Epithelial cell of proximal tubule (primary cell): Measurements from ENCODE around the gene RBM20. TPM values are rescaled to one million over a fixed set of nuclear protein-coding genes. Genes with fewer than 3 reads are reported as not detected.

Experiments used
- DNase-seq: peaks from one replicate; pipeline ENCODE4 v3.0.0-alpha.2; 2011; ENCODE audit warnings: low read depth
- H3K4me3 ChIP-seq: 2 replicates; pipeline ENCODE4 v1.5.1; 2011; ENCODE audit warnings: low read depth, mild to moderate bottlenecking, low read length
- total RNA-seq: library from RNA; depleted of rRNA; stranded (reverse); fragments of >200 nt; gene quantifications from 2 replicates; pipeline ENCODE4 v1.2.3, GENCODE V29; 2015
- TF ChIP-seq, protein P1 (sequence below): conservative IDR thresholded peaks from 2 replicates; pipeline ENCODE4 v1.5.1; 2012; ENCODE audit warnings: low read depth, mild to moderate bottlenecking, low read length

The RBM20 gene
- total RNA-seq, 1 donor from 2014 or later, result 0.46 TPM

DNA sequence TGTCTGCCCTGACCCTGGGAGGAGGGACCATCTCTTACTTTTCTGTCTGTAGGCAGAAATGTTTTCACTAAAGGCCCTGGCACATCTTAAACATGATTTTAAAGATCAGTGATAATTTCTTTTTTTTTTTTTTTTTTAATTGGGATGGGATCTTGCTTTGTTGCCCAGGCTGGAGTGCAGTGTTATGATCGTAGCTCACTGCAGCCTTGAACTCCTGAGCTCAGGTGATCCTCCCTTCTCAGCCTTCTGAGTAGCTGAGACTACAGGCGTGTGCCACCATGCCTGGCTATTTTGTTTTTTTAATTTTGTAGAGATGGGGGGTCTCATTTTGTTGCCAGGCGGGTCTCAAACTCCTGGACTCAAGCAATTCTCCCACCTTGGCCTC is 65.3 kb downstream of the RBM20 start:
- no peak for DNase-seq
- no peak overlapping the region for H3K4me3 ChIP-seq
- TF ChIP-seq, protein P1, sequence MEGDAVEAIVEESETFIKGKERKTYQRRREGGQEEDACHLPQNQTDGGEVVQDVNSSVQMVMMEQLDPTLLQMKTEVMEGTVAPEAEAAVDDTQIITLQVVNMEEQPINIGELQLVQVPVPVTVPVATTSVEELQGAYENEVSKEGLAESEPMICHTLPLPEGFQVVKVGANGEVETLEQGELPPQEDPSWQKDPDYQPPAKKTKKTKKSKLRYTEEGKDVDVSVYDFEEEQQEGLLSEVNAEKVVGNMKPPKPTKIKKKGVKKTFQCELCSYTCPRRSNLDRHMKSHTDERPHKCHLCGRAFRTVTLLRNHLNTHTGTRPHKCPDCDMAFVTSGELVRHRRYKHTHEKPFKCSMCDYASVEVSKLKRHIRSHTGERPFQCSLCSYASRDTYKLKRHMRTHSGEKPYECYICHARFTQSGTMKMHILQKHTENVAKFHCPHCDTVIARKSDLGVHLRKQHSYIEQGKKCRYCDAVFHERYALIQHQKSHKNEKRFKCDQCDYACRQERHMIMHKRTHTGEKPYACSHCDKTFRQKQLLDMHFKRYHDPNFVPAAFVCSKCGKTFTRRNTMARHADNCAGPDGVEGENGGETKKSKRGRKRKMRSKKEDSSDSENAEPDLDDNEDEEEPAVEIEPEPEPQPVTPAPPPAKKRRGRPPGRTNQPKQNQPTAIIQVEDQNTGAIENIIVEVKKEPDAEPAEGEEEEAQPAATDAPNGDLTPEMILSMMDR, result no peak

DNA sequence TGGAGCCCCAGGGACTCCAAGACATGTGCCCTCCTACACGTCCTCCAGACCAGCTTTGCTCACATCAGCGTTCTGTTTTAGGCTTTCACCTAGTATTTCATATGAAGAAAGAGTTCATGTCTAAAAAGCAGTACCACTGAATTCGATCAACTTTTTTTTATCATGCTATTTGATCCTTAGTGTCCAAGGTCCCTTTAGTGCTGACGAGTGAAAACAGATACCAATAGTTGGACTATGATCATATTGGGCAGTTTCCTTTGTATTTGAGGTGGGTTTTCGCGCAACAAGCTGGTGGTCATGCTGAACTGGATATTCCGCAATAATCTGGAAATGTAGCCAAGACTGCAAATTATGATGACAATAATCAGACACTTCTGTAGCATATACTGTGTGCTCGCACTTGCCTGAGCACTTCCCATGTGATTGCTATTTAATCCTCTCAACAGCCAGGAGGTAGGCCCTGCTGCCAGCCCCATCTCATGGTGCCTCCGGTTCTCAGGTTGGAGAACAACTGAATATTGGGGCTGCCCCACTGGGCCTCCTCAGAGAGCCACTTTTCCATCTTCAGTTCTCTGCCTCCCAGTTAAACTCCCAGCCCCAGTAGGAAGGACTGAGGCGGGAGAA is 65.9 kb downstream of the RBM20 start:
- TF ChIP-seq, protein P1, result no peak
- no peak overlapping the region for H3K4me3 ChIP-seq
- no peak for DNase-seq

DNA sequence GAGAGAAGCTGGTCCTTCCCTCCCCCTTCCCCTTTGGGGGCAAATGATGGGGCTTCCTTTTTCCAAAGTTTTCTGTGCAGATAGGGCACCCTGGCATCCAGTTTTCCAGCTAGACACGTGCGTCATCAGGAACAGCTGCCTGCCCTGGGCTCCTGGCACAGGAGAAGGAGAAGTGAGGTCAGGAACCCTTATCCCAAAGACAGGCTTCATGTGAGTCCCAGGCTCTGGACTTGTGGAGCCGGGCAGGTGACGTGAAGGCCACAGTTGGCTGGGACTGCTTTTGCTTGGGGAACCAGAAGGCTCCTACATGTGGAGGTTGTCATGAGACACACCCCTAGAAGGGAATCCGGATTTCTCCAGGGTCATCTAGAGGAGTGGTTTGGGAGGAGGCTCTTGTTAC is 66.5 kb downstream of the RBM20 start:
- DNase-seq, result no peak
- TF ChIP-seq, protein P1, result no peak
- no peak overlapping the region for H3K4me3 ChIP-seq

DNA sequence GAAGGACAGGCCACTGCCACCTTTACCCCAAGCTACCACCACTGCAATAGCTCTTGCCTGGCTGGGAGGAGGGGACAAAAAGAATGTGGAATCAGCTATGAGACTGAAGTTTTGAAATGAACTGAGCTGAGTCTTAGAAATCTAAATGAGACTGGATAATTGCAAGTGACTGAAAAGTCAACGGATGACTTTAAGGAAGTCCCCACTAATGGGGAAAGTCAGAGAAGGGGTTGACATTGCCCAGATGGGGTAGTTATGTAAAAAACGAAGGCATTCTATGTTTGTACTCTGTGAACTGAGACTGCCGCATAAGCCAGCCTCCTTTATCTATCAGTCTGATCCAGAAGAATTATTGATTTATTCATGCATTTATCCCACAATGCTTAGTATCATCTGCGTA is 67.2 kb downstream of the RBM20 start:
- no peak overlapping the region for H3K4me3 ChIP-seq
- no peak for DNase-seq
- TF ChIP-seq, protein P1, result no peak

DNA sequence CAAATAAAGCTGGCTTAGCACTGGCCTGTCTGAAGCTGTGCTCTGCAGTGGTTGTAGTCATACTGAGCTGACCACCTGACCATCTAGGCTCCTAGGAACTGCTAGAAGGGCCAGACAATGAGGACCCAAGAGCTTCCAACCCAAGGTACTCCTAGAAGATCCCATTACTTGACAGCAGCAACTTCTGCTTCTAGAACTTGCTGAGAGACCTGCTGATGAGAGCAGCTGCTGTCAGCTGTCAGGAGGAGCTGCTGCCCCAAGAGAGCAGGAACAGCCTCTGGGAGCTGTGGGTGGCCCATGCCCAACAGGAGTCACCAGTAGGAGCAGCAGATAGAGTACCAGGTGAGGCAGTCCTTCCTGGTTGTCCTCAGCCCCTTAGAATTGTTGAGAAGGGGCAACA is 70.2 kb downstream of the RBM20 start:
- TF ChIP-seq, protein P1, result no peak
- no peak overlapping the region for H3K4me3 ChIP-seq
- DNase-seq, result no peak

DNA sequence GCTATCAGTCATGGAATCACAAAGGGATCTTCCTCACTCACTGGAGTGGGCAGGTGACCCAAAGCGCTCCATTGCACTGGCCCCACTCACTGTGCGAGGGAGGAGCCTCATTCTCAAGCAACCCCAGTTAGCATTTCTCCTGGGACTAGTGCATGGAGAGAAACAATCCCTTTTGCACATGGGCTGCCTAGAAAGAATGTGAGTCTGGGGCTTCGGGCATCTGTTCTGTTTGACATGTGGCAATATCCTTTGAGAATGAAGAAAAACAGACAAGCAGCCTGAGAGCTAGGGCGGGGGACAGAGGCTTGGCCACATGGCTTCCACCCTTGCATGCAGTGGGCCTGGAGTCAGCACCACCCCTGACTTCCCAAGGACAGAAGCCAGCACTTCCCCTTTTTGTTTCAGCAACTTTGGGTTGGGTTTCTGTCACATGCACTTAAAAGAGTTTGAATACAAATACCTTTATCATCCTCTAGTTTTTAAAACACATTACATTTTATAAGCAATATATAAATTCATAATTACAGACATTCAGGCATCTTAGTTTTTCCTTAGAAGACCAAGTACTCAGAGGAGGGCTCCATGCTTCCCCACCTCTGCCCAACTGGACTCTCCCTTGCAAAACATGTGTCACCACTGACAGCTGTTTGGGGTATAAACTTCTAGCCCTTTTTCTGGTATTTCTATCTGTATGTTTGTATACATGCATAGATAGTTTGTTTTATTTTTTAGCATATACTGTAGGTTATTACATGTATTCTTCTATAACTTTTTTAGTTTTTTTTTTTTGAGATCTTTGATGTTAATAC is 73.8 kb downstream of the RBM20 start:
- no peak overlapping the region for H3K4me3 ChIP-seq
- DNase-seq, result no peak
- TF ChIP-seq, protein P1, result no peak
